ENCODE data around the gene SLC23A2.

Gene SLC23A2

GRCh38 chr20:4912380-4913142 is 88.7 kb downstream of the SLC23A2 start:
- no peak for TF ChIP-seq CTCF (IDR thresholded peaks at IDR 0.05)
- intact Hi-C loops (cut with DNase I; ENCODE audit: low total_unique reads), result no loop called here
- Histone ChIP-seq H3K4me3 (no peak overlapping the region), H3K36me3 (no peaks in the 10 kb centered on the region), H3K27ac (no peak overlapping the region), H3K27me3 (no peaks in the 10 kb centered on the region), H3K4me1 (peaks cover 0 to 21% (median 10%) of the 10 kb centered on the region in 4 donors), H3K9me3 (no peaks in the 10 kb centered on the region)
- no peak for DNase-seq

- H3K4me1 ChIP-seq, result peaks cover 0 to 5% (median 0%) of the 10 kb centered on the region in 4 donors
- no peaks in the 10 kb centered on the region for H3K36me3 ChIP-seq
- no peaks in the 10 kb centered on the region for H3K27me3 ChIP-seq
- no peak for TF ChIP-seq CTCF (IDR thresholded peaks at IDR 0.05)
- H3K4me3 ChIP-seq, result no peak overlapping the region
- H3K27ac ChIP-seq, result no peak overlapping the region
- H3K9me3 ChIP-seq, result no peaks in the 10 kb centered on the region
- no peak for DNase-seq
- intact Hi-C loops (cut with DNase I; ENCODE audit: low total_unique reads), result no loop called here
These were observed 90.4 kb downstream of the SLC23A2 start for GRCh38 chr20:4910951-4911350.

GRCh38 chr20:4905613-4906012 is 95.7 kb downstream of the SLC23A2 start:
- TF ChIP-seq CTCF (IDR thresholded peaks at IDR 0.05), result no peak
- Histone ChIP-seq H3K9me3 (no peaks in the 10 kb centered on the region), H3K4me3 (no peak overlapping the region), H3K36me3 (peaks cover 7 to 14% (median 14%) of the 10 kb centered on the region in 3 donors), H3K27ac (no peak overlapping the region), H3K27me3 (no peaks in the 10 kb centered on the region), H3K4me1 (peaks cover 0 to 3% (median 0%) of the 10 kb centered on the region in 4 donors)
- intact Hi-C loops (cut with DNase I; ENCODE audit: low total_unique reads), result no loop called here
- no peak for DNase-seq

DNA sequence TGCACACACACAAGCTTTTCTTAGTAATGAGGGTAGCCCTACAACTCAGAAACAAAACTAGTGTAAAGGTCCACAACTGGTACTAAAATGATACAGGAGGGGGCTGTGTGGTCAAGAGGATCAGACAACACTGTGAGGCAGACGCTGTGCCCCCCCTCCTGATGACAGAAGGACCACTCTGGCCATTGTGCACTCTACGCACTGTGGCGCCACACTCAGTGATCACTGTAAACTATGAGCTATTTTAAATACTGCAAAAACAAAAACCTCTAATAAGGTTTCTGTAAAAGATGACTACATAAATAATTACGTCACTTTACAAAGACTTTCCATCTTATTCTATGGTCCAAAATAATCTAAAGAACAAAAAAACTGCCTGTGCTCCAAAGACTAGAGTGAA is 96.1 kb downstream of the SLC23A2 start:
- H3K9me3 ChIP-seq, result no peaks in the 10 kb centered on the region
- no peak for DNase-seq
- no peak overlapping the region for H3K4me3 ChIP-seq
- TF ChIP-seq CTCF (IDR thresholded peaks at IDR 0.05), result no peak
- H3K27ac ChIP-seq, result no peak overlapping the region
- intact Hi-C loops (cut with DNase I; ENCODE audit: low total_unique reads), result no loop called here
- H3K4me1 ChIP-seq, result peaks cover 0 to 3% (median 0%) of the 10 kb centered on the region in 4 donors
- no peaks in the 10 kb centered on the region for H3K27me3 ChIP-seq
- peaks cover 7 to 16% (median 14%) of the 10 kb centered on the region in 3 donors for H3K36me3 ChIP-seq

DNA sequence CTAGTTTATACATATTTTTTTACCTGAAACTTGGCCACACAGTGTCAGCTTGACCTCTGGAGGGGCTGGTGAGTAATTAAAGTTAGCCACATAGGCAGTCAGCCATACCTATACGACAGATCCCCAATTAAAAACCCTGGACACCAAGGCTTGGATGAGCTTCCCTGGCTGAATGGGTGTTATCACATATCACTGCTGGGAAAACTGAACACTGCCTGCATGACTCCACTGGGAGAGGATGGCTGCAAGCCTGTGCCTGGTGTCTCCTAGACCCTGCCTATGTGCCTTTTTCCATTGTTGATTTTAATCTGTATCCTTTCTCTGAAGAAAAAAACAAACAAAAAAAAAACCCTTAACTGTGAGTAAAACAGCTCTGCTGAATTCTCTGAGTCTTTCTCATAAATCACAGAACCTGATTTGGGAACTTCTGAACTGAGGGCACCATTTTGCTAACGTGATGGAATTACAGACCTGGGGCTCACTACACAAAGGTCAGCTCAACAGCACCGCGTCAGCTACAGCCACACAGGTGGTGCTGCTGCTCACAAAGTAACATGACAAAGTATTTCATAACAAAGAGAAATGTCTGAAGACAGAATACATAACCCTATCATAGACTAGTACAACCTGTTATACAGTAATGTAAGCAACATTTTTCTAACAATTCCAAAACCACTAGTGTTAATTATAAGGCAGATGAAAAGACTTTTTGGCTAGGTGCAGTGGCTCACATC is 97.0 kb downstream of the SLC23A2 start:
- Histone ChIP-seq H3K4me3 (no peak overlapping the region), H3K9me3 (no peaks in the 10 kb centered on the region), H3K4me1 (peaks cover 0 to 3% (median 0%) of the 10 kb centered on the region in 4 donors), H3K27ac (no peak overlapping the region), H3K36me3 (peaks cover 9 to 19% (median 14%) of the 10 kb centered on the region in 3 donors), H3K27me3 (no peaks in the 10 kb centered on the region)
- intact Hi-C loops (cut with DNase I; ENCODE audit: low total_unique reads), result no loop called here
- no peak for DNase-seq
- no peak for TF ChIP-seq CTCF (IDR thresholded peaks at IDR 0.05)

Measured in tibial artery (tissue), 4 donors.